HG03432 (cell line): ENCODE data around the gene ARMC2.
"Not testable (repeated sequence)": the region's sequence is repeated elsewhere in the genome, so short reads cannot be mapped to it uniquely, and the experiment has no call there.

Experiments used
- ATAC-seq: cut with Tn5 transposase; IDR thresholded peaks from one replicate; pipeline ENCODE4 v1.9.1; 2021; ENCODE audit warnings: mild to moderate bottlenecking, moderate library complexity; ENCODE audit not compliant: unreplicated experiment

Gene ARMC2

GRCh38 chr6:108914235-108915022, 66.2 kb downstream of the ARMC2 start:
- no peak for ATAC-seq

- no peak for ATAC-seq
These were observed 67.0 kb downstream of the ARMC2 start for GRCh38 chr6:108915258-108915657.

- no peak for ATAC-seq
These were observed 67.9 kb downstream of the ARMC2 start for GRCh38 chr6:108916026-108916686.

- no peak for ATAC-seq
These were observed 72.5 kb downstream of the ARMC2 start for GRCh38 chr6:108920751-108921150.

GRCh38 chr6:108921547-108922361, 73.5 kb downstream of the ARMC2 start:
- ATAC-seq, result no peak

GRCh38 chr6:108922499-108922898, 74.3 kb downstream of the ARMC2 start:
- no peak for ATAC-seq

- no peak for ATAC-seq
These were observed 79.7 kb downstream of the ARMC2 start for GRCh38 chr6:108927927-108928326.

GRCh38 chr6:108928650-108929049, 80.4 kb downstream of the ARMC2 start:
- ATAC-seq, result no peak

- not testable (repeated sequence) for ATAC-seq
These were observed 82.9 kb downstream of the ARMC2 start for GRCh38 chr6:108931090-108931489.

GRCh38 chr6:108937170-108937569, 88.9 kb downstream of the ARMC2 start:
- no peak for ATAC-seq

- ATAC-seq, result no peak
These were observed 92.5 kb downstream of the ARMC2 start for GRCh38 chr6:108940741-108941140.

GRCh38 chr6:108941281-108941680, 93.1 kb downstream of the ARMC2 start:
- ATAC-seq, result no peak

GRCh38 chr6:108941859-108942258, 93.6 kb downstream of the ARMC2 start:
- no peak for ATAC-seq

GRCh38 chr6:108942556-108943492, 94.6 kb downstream of the ARMC2 start:
- no peak for ATAC-seq

GRCh38 chr6:108944071-108944470, 95.8 kb downstream of the ARMC2 start:
- no peak for ATAC-seq

GRCh38 chr6:108944707-108945680, 96.8 kb downstream of the ARMC2 start:
- ATAC-seq, result no peak

GRCh38 chr6:108945681-108946159, 97.5 kb downstream of the ARMC2 start:
- ATAC-seq, result no peak

- ATAC-seq, result no peak
These were observed 98.5 kb downstream of the ARMC2 start for GRCh38 chr6:108946695-108947094.
